Liver (tissue), 3 donors: ENCODE data around the gene CSNK1E.
A peak's percentile ranks its signal among the peaks of the same experiment; 100 is the strongest.

Experiments
- EGR1 ChIP-seq, 2 donors: IDR thresholded peaks; 2 replicates each; pipeline ENCODE4 v1.6.1; 2016 to 2018; ENCODE audit warnings: antibody characterized with exemption in 2 of 2, low read depth in 2 of 2
- GABPA ChIP-seq, 2 donors: IDR thresholded peaks in 1 of 2; conservative IDR thresholded peaks in 1 of 2; 2 replicates each; pipeline ENCODE4 v1.6.1; 2016; ENCODE audit warnings: antibody characterized with exemption in 2 of 2, mild to moderate bottlenecking in 1 of 2, moderate library complexity in 1 of 2
- JUND ChIP-seq, 2 donors: IDR thresholded peaks; 2 replicates each; pipeline ENCODE4 v1.6.1; 2016; ENCODE audit warnings: antibody characterized with exemption in 2 of 2
- RAD21 ChIP-seq, 2 donors: IDR thresholded peaks; 2 replicates each; pipeline ENCODE4 v1.6.1; 2016; ENCODE audit warnings: antibody characterized with exemption in 2 of 2, mild to moderate bottlenecking in 2 of 2
- RXRA ChIP-seq, 2 donors: IDR thresholded peaks; 2 replicates each; pipeline ENCODE4 v1.6.1; 2017 to 2018; ENCODE audit warnings: antibody characterized with exemption in 2 of 2, mild to moderate bottlenecking in 1 of 2
- SP1 ChIP-seq: IDR thresholded peaks from 2 replicates; pipeline ENCODE4 v1.6.1; 2018; ENCODE audit warnings: antibody characterized with exemption, mild to moderate bottlenecking
- TAF1 ChIP-seq: conservative IDR thresholded peaks from 2 replicates; pipeline ENCODE4 v1.6.1; 2016; ENCODE audit warnings: antibody characterized with exemption, mild to moderate bottlenecking
- YY1 ChIP-seq: IDR thresholded peaks from 2 replicates; pipeline ENCODE4 v1.6.1; 2016; ENCODE audit warnings: antibody characterized with exemption, mild to moderate bottlenecking
- TF ChIP-seq, protein P1 (sequence below): IDR thresholded peaks from 2 replicates; pipeline ENCODE4 v1.6.1; 2016; ENCODE audit warnings: antibody characterized with exemption, mild to moderate bottlenecking
- TF ChIP-seq, protein P2 (sequence below): fragments of 150-350 bp; IDR thresholded peaks from 2 replicates; pipeline ENCODE4 v1.5.1; 2017; ENCODE audit warnings: improper control_type of control experiment, low read depth, low read length; ENCODE audit not compliant: missing input control
- TF ChIP-seq, protein P3 (sequence below): IDR thresholded peaks from 2 replicates; pipeline ENCODE4 v1.6.1; 2016; ENCODE audit warnings: antibody characterized with exemption
- TF ChIP-seq, protein P4 (sequence below): IDR thresholded peaks from 2 replicates; pipeline ENCODE4 v1.6.1; 2016; ENCODE audit warnings: antibody characterized with exemption
- TF ChIP-seq, protein P5 (sequence below): IDR thresholded peaks from 2 replicates; pipeline ENCODE4 v1.6.1; 2016; ENCODE audit warnings: antibody characterized with exemption
- donor health status: healthy.
- donor health status: healthy.

DNA sequence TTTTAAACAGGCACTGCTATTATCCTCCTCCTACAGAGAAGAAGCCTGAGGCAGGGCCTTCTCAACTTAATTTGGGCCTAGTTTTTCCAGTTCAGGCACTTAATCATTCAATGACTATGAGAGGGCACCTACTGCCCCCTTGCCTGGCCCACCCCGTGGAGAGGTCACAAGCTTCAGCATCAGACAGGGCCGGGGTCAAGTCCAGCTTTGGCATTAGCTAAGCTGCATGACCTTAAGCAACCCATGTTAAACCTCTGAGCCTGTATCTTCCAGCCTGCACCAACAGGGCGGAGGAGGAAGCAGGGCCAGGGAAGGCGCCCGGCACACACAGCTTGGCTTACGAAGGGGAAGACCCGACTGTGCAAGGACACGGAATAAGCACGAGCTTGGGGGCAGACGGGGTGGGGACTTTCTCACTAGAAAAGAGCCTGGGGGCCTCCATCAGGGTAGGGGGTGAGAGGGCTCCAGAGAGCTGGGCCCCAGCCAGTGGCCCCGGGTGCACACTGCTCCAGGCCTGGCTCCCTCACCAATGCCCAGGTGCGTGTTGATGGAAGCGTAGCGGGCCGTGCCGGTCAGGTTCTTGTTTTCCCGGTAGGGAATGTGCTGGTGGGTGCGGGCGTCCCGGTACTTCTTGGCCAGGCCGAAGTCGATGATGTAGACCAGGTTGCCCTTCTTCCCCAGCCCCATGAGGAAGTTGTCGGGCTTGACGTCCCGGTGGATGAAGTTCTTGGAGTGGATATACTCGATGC lies 16.9 kb downstream of the CSNK1E start:
- TF ChIP-seq JUND (IDR thresholded peaks at IDR 0.05) (no peak), EGR1 (IDR thresholded peaks at IDR 0.05; ENCODE audit: low read depth in 2 of 2) (no peak), SP1 (no peak), RXRA (IDR thresholded peaks at IDR 0.05) (peak in 1 of 2 donors; percentile 20), TAF1 (no peak), GABPA (IDR thresholded peaks at IDR 0.05 in 1 of 2, conservative IDR thresholded peaks at IDR 0.05 in 1 of 2) (no peak), RAD21 (IDR thresholded peaks at IDR 0.05) (no peak), YY1 (no peak)
- TF ChIP-seq, protein P1, sequence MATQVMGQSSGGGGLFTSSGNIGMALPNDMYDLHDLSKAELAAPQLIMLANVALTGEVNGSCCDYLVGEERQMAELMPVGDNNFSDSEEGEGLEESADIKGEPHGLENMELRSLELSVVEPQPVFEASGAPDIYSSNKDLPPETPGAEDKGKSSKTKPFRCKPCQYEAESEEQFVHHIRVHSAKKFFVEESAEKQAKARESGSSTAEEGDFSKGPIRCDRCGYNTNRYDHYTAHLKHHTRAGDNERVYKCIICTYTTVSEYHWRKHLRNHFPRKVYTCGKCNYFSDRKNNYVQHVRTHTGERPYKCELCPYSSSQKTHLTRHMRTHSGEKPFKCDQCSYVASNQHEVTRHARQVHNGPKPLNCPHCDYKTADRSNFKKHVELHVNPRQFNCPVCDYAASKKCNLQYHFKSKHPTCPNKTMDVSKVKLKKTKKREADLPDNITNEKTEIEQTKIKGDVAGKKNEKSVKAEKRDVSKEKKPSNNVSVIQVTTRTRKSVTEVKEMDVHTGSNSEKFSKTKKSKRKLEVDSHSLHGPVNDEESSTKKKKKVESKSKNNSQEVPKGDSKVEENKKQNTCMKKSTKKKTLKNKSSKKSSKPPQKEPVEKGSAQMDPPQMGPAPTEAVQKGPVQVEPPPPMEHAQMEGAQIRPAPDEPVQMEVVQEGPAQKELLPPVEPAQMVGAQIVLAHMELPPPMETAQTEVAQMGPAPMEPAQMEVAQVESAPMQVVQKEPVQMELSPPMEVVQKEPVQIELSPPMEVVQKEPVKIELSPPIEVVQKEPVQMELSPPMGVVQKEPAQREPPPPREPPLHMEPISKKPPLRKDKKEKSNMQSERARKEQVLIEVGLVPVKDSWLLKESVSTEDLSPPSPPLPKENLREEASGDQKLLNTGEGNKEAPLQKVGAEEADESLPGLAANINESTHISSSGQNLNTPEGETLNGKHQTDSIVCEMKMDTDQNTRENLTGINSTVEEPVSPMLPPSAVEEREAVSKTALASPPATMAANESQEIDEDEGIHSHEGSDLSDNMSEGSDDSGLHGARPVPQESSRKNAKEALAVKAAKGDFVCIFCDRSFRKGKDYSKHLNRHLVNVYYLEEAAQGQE = no peak
- TF ChIP-seq, protein P2, sequence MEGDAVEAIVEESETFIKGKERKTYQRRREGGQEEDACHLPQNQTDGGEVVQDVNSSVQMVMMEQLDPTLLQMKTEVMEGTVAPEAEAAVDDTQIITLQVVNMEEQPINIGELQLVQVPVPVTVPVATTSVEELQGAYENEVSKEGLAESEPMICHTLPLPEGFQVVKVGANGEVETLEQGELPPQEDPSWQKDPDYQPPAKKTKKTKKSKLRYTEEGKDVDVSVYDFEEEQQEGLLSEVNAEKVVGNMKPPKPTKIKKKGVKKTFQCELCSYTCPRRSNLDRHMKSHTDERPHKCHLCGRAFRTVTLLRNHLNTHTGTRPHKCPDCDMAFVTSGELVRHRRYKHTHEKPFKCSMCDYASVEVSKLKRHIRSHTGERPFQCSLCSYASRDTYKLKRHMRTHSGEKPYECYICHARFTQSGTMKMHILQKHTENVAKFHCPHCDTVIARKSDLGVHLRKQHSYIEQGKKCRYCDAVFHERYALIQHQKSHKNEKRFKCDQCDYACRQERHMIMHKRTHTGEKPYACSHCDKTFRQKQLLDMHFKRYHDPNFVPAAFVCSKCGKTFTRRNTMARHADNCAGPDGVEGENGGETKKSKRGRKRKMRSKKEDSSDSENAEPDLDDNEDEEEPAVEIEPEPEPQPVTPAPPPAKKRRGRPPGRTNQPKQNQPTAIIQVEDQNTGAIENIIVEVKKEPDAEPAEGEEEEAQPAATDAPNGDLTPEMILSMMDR = no peak
- TF ChIP-seq, protein P3, sequence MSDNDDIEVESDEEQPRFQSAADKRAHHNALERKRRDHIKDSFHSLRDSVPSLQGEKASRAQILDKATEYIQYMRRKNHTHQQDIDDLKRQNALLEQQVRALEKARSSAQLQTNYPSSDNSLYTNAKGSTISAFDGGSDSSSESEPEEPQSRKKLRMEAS = no peak
- TF ChIP-seq, protein P4, sequence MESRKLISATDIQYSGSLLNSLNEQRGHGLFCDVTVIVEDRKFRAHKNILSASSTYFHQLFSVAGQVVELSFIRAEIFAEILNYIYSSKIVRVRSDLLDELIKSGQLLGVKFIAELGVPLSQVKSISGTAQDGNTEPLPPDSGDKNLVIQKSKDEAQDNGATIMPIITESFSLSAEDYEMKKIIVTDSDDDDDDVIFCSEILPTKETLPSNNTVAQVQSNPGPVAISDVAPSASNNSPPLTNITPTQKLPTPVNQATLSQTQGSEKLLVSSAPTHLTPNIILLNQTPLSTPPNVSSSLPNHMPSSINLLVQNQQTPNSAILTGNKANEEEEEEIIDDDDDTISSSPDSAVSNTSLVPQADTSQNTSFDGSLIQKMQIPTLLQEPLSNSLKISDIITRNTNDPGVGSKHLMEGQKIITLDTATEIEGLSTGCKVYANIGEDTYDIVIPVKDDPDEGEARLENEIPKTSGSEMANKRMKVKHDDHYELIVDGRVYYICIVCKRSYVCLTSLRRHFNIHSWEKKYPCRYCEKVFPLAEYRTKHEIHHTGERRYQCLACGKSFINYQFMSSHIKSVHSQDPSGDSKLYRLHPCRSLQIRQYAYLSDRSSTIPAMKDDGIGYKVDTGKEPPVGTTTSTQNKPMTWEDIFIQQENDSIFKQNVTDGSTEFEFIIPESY = no peak
- TF ChIP-seq, protein P5, sequence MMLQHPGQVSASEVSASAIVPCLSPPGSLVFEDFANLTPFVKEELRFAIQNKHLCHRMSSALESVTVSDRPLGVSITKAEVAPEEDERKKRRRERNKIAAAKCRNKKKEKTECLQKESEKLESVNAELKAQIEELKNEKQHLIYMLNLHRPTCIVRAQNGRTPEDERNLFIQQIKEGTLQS = no peak
